DMS79 (cell line): ENCODE measurements around the gene SYT4.
"Not testable (repeated sequence)": the region's sequence is repeated elsewhere in the genome, so short reads cannot be mapped to it uniquely, and the experiment has no call there.

ENCODE experiments used
- DNase-seq: peaks from one replicate; lab custom pipeline; 2025; lab: John Stamatoyannopoulos, UW

SYT4 gene, protein sequence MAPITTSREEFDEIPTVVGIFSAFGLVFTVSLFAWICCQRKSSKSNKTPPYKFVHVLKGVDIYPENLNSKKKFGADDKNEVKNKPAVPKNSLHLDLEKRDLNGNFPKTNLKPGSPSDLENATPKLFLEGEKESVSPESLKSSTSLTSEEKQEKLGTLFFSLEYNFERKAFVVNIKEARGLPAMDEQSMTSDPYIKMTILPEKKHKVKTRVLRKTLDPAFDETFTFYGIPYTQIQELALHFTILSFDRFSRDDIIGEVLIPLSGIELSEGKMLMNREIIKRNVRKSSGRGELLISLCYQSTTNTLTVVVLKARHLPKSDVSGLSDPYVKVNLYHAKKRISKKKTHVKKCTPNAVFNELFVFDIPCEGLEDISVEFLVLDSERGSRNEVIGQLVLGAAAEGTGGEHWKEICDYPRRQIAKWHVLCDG

GRCh38 chr18:43277164-43277600 lies at the start of gene SYT4:
Gene SYT4, minus strand, starts transcription at chr18:43277490. Its CDS starts 209 bp downstream, at chr18:43277281.
- DNase-seq: peak; percentile 29

DNA sequence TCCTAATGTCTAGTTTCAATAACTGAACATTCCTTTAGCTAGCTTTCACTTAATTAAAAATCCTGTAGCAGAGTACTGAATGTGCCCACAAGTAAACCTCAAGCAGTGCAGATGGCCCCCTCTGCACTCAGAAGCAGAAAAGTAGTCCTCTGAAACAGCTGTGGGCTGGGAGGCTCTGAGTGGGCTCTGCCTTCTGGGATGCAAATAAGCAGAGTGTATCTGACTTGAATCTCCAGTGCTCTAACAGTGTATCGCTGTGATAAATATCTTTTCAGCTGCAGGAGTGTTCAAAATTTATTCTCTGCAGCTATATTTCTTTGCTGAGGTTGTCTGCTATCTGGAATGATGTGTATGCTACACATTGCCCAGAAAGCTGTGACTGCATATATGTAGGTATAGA lies 44.8 kb upstream of the SYT4 start:
- DNase-seq: no peak

DNA sequence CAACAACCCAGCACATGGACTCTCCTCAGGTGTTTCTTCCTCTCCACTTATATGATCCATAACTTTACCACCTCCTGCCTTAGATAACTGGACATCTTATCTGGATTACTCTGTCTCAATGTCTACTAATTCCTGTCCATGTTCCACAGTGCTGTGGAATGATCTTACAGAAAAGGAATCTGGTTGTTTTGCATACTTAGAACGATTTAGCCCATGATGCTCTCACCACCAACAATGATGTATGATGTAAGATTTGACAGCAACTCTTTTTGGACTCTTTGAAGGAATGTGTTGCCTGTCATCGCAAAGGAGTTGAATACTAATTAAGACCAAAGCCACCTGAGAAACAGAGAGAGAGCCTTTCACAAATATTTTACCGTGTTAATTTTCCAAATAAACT lies 37.7 kb upstream of the SYT4 start:
- DNase-seq: no peak

DNA sequence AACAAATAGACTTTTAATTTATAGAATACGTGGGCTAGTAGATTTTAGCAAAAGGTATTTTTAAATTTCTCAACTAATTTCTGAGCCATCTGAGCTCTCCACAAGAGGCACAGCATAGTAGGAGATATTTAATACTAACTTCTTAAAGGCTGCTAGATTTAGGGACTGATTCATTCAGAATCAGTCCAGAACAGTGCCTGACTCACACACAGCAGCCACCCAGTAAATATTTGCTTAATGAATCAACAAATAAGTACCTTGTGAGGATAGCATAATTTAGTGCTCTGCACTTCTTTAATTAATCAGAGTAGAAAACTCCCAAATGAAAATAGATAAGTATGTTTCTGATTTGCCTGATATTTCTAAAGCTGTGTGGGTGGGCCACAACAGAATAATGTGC lies 35.6 kb upstream of the SYT4 start:
- DNase-seq: no peak

- DNase-seq: no peak
These were observed 32.9 kb upstream of the SYT4 start for GRCh38 chr18:43310239-43310638.

GRCh38 chr18:43303376-43303775 lies 26.1 kb upstream of the SYT4 start:
- DNase-seq: no peak

- DNase-seq: not testable (repeated sequence)
These were observed 8.9 kb upstream of the SYT4 start for GRCh38 chr18:43286187-43286586.

DNA sequence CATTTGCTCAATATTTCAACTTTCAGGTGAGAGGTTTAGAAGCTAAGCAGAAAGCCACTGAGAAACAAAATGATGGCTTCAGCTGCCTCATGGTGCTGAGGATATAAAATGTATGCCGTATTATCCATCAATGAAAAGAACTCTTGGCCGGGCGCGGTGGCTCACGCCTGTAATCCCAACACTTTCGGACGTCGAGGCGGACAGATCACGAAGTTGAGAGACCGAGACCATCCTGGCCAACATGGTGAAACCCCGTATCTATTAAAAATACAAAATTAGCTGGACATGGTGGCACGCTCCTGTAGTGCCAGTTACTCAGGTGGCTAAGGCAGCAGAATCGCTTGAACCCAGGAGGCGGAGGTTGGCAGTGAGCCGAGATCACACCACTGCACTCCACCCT lies 6.0 kb upstream of the SYT4 start:
- DNase-seq: no peak

DNA sequence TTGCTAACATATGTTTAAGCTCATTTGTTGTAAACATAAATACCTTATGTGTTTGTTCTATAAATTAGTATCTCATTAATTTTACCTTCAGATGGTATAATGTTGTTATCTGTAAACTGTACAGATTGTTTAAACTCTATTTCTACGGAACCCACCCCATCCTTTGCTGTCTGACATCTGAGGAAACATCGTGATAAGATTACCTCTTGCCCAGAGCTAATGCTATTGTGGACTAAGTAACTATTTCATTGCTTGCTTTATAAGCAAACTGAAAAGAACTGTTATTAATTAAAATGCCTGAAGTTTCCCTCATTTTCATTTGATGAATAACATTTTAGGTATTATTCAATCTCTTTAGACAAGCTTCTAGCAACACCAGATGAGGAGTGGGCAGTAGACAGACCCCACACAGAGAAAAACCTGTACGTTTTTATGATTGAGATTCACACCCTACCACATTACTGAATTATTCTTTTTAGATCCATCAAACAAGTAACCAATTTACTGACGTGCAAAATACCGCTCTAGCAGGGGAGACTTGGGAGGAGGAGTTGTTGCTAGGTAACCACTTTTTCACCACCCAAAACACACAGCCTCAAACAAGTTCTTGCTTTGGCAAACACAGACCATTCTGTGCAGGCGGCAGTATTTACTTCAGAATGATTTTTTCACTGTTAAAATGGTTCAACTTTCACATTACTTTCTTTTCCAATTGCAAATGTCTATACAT lies 1.9 kb upstream of the SYT4 start:
- peak; percentile 63 for DNase-seq

GRCh38 chr18:43278355-43278754 lies 1.1 kb upstream of the SYT4 start:
- no peak for DNase-seq

DNA sequence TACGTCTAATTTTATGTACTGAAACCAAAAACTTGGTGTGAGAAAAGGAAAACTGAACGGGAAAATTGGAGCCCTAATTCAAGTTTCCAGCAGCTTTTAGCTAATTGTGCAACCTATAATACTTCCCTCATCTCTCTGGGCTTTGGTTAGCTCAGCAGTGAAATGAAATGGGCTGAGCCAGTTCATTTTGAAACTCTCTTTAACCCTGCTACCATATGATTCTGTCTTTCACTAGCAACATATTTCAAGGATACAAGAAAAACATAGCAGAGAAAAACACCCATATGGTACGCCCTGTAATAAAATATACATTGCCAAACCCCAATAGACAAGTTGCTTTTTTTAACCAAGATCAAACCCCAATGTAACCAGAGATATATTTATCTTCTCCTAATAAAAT lies 799 bp downstream of the SYT4 start:
- DNase-seq: no peak

DNA sequence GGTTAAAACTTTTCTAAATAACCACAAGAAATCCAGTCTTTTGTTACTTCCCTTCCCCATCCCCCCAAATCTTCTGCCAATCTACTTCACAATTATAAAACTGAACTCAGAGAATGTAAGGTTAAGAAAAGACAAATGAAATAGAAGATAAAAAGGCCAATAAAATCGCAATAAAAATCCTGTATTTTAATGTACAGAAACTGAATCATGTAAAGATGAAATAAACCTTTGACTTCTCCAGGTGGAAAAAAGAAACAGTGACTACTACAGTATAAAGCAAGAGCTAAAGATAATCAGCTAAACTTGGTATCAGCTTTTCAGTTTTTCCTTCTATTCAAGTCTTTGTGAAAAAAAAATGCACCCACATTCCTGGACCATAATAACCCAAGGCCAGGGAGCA lies 1.7 kb downstream of the SYT4 start:
- DNase-seq: no peak

DNA sequence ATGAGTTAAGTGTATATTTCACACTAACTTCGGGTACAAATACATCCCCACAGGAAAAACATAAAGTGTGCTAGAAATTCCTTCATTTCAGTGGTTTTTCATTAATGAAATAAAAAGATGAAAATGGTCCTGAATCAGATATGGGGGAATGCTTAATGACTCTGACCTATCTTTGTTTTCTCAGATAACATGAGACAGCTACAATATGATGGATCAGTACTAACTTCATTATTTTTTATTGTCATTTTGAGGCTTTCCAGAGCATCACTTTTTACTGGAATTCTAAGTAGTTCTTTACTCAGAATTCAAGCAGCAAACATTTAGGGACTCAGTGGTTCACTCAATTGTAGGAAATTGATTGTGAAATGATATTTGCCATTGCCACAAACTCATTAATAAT lies 2.8 kb downstream of the SYT4 start:
- DNase-seq: no peak

DNA sequence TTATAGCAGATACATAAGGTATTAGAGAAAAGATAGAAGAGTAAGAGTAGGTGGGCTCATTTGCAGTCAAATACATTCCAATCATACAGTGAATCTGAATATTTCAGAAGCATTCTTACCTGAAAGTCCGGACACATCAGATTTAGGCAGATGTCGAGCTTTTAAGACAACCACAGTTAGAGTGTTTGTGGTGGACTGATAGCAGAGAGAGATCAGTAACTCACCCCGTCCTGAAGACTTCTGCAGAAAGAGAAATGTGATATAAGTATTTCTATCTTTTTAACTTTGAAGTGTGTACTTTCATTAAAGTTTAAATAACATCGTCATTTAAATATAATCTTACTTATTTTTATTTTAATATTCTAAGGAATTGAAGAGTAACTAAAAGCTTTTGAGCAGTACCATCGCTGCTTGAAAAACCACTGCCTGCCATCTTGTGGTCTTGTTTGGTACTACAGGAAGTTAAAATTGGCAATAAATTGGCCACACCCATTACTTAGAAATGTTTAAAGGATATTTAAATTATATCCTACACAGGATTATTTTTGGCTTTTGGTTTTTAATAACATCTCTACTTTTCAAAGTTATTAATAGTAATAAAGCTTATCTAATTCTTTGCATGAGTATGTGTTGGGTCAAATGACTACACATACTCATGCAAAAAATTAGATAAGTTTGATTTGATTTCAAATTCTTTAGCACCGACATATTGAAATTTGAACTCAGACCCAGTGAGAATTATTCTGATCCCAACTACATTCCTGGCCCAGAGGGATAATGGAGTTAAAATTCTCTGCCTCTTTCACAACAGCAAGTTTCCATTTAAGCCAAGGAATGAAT lies 5.5 kb downstream of the SYT4 start:
- DNase-seq: no peak

DNA sequence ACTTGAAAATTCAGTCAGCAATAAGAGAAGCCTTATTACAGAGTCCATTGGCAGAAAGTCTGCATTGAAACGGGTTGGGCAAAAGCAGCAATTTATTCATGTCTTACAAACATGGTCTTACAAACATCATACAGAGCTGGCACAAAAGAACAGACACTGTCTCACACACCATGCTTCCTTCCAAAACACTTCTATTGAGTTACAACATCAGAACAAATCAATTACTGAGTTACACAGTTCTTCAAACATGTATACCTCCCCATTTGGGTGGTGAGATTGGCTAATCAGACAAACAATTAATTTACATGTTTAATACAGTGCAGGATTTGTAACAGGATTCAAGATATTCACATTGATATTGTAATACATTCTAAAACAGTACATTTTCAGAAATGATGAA lies 9.5 kb downstream of the SYT4 start:
- no peak for DNase-seq

- DNase-seq: no peak
These were observed 11.8 kb downstream of the SYT4 start for GRCh38 chr18:43265465-43265864.

GRCh38 chr18:43248610-43249249 lies 28.6 kb downstream of the SYT4 start:
- no peak for DNase-seq

DNA sequence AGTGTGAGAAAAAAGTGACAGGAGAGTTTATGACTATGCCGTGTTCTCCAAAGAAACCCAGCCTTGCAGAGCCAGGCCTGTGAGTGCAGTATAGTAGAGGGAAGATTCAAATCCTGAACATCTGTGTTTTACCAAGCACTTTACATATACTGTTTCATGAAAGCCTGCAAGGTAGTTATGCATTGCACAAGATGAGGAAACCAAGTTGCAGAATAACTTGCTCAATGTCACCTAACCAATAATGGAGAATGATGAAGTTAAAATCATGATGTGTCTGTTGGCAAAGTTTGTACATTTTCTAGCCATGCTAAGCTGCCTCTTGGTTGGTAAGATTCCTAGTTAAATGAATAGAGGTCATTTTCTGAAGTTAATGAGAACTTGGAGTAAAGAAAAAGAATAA lies 29.3 kb downstream of the SYT4 start:
- DNase-seq: no peak

- DNase-seq: no peak
These were observed 38.9 kb downstream of the SYT4 start for GRCh38 chr18:43238429-43238828.

DNA sequence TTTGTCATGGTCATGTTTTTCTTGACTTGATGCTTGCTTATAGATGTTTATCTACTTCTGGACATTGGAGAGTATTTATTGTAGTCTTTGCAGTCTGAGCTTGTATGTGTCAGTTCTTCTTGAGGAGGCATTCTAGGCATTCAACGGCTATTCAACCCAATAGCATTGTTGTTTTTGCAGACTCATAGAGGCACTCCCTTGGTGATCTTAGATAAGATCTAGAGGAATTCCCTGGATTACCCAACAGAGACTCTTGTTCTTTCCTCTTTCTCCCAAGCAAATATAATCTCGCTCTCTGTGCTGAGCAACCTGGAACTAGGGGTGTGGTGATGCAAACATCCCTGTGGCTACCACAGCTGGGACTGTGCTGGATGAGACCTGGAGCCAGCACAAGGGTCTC lies 40.4 kb downstream of the SYT4 start:
- DNase-seq: no peak

DNA sequence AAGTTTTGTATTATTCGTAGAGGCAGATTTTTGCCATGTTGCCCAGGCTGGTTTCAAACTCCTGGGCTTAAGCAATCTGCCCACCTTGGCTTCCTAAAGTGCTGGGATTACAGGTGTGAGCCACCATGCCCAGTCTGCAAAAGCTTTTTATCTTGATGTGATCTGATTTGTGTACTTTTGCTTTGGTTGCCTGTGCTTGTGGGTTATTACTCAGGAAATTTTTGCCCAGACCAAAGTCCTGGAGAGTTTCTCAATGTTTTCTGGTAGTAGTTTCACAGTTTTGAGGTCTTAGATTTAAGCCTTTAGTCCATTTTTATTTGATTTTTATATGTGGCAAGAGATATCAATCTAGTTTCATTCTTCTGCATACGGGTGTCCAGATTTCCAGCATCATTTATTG lies 42.4 kb downstream of the SYT4 start:
- DNase-seq: no peak

DNA sequence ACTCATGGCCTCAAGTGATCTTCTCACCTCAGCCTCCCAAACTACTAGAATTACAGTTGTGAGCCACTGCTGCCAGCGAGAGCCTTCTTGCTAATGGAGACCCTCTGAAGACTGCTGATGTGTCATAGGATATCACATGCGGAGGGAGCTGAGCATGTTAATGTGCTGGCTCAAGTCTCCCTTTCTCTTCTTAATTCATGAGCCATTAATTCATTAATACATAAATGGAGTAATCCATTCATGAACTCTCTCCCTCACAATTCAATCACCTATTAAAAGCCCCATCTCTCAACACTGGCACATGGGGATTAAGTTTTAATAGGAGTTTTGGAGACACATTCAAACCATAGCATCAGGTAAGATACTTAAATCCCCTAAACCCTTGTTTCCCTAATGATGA lies 54.8 kb downstream of the SYT4 start:
- no peak for DNase-seq
